ENCODE results near the gene ZNF688.
"Not testable (repeated sequence)": the region's sequence is repeated elsewhere in the genome, so short reads cannot be mapped to it uniquely, and the experiment has no call there.

DNA sequence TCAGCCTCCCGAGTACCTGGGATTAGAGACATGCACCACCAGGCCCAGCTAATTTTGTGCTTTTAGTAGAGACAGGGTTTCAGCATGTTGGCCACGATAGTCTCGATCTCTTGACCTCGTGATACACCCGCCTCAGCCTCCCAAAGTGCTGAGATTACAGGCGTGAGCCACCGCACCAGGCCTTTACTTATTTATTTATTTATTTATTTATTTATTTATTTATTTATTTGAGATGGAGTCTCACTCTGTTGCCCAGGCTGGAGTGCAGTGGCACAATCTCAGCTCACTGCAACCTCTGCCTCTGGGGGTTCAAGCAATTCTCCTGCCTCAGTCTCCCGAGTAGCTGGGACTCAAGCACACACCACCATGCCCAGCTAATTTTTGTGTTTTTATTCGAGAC lies 19.4 kb upstream of the ZNF688 start:
- TF ChIP-seq, protein P1, sequence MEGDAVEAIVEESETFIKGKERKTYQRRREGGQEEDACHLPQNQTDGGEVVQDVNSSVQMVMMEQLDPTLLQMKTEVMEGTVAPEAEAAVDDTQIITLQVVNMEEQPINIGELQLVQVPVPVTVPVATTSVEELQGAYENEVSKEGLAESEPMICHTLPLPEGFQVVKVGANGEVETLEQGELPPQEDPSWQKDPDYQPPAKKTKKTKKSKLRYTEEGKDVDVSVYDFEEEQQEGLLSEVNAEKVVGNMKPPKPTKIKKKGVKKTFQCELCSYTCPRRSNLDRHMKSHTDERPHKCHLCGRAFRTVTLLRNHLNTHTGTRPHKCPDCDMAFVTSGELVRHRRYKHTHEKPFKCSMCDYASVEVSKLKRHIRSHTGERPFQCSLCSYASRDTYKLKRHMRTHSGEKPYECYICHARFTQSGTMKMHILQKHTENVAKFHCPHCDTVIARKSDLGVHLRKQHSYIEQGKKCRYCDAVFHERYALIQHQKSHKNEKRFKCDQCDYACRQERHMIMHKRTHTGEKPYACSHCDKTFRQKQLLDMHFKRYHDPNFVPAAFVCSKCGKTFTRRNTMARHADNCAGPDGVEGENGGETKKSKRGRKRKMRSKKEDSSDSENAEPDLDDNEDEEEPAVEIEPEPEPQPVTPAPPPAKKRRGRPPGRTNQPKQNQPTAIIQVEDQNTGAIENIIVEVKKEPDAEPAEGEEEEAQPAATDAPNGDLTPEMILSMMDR (IDR thresholded peaks at IDR 0.05) = not testable (repeated sequence)
- not testable (repeated sequence) for TF ChIP-seq POLR2A (IDR thresholded peaks at IDR 0.05; ENCODE audit: low read depth); EP300 (IDR thresholded peaks at IDR 0.05); POLR2AphosphoS5 (IDR thresholded peaks at IDR 0.05)
